NT2/D1 (cell line): ENCODE results near the gene TMPRSS13.

Source experiments
- YY1 ChIP-seq: IDR thresholded peaks from 2 replicates; pipeline ENCODE4 v1.6.1; 2011; ENCODE audit not compliant: insufficient read length, insufficient read depth
- ZNF274 ChIP-seq: IDR thresholded peaks from 2 replicates; pipeline ENCODE4 v1.6.1; 2011; ENCODE audit warnings: mild to moderate bottlenecking, low read depth, low read length

- no peak for TF ChIP-seq YY1
- TF ChIP-seq ZNF274, result no peak
These were observed 23.9 kb upstream of the TMPRSS13 start for GRCh38 chr11:117953024-117953671.
